Neural crest cell (in vitro differentiated cells): Measurements from ENCODE around the gene COL16A1. TPM values are rescaled to one million over a fixed set of nuclear protein-coding genes. Genes with fewer than 3 reads are reported as not detected.

ENCODE experiments used
- DNase-seq: peaks from one replicate; pipeline ENCODE4 v3.0.0; 2021; ENCODE audit warnings: low read depth, mixed read lengths, low spot score
- H3K27ac Mint-ChIP-seq: one replicate; pipeline ENCODE4 v1.8.0; 2021; ENCODE audit warnings: mild to moderate bottlenecking, mixed read lengths; ENCODE audit not compliant: unreplicated experiment
- H3K27me3 Mint-ChIP-seq: 2 replicates; pipeline ENCODE4 v1.8.0; 2021; ENCODE audit warnings: low read depth, mild to moderate bottlenecking, mixed read lengths
- H3K36me3 Mint-ChIP-seq: 2 replicates; pipeline ENCODE4 v1.8.0; 2021; ENCODE audit warnings: low read depth, mild to moderate bottlenecking, mixed read lengths
- H3K4me1 Mint-ChIP-seq: 2 replicates; pipeline ENCODE4 v1.8.0; 2021; ENCODE audit warnings: mixed read lengths
- H3K4me3 Mint-ChIP-seq: one replicate; pipeline ENCODE4 v1.8.0; 2021; ENCODE audit warnings: mild to moderate bottlenecking, mixed read lengths
- H3K9me3 Mint-ChIP-seq: 2 replicates; pipeline ENCODE4 v1.8.0; 2021; ENCODE audit warnings: mixed read lengths
- CTCF ChIP-seq: fragments of 200-600 bp; sonication (generic); conservative IDR thresholded peaks from 2 replicates; pipeline ENCODE4 v1.5.0; 2021; ENCODE audit warnings: antibody characterized with exemption, mild to moderate bottlenecking
- total RNA-seq: library from RNA; stranded (reverse); gene quantifications from 2 replicates; pipeline ENCODE4 v1.2.1, GENCODE V29; 2021

Gene COL16A1
- total RNA-seq, 1 donor from 2014 or later = 0.72 TPM

GRCh38 chr1:31607360-31607759, 96.5 kb downstream of the COL16A1 start:
- H3K9me3 Mint-ChIP-seq = no peaks in the 10 kb centered on the region
- no peaks in the 10 kb centered on the region for H3K4me1 Mint-ChIP-seq
- H3K36me3 Mint-ChIP-seq = no peaks in the 10 kb centered on the region
- H3K27me3 Mint-ChIP-seq = peaks cover 14% of the 10 kb centered on the region
- H3K27ac Mint-ChIP-seq = no peak overlapping the region
- no peak overlapping the region for H3K4me3 Mint-ChIP-seq
- no peak for TF ChIP-seq CTCF
- DNase-seq = no peak

- TF ChIP-seq CTCF = no peak
- Mint-ChIP-seq H3K36me3 (no peaks in the 10 kb centered on the region), H3K4me1 (no peaks in the 10 kb centered on the region), H3K27ac (no peak overlapping the region), H3K9me3 (no peaks in the 10 kb centered on the region), H3K27me3 (peaks cover 11% of the 10 kb centered on the region), H3K4me3 (no peak overlapping the region)
- DNase-seq = no peak
Observed at GRCh38 chr1:31605908-31606427, 97.8 kb downstream of the COL16A1 start.

Other genes starting within 250 kb of the COL16A1 start
- gene TINAGL1, start 127.5 kb downstream of the COL16A1 start, total RNA-seq = not detected in 2 replicates
- gene HCRTR1, start 86.3 kb downstream of the COL16A1 start, total RNA-seq = 0.23 TPM in 1 of 2 replicates, not detected in the other
- 49.0 and 52.4 TPM in 2 replicates for gene PEF1, start 59.1 kb downstream of the COL16A1 start, total RNA-seq
- gene ADGRB2, start 60.3 kb upstream of the COL16A1 start, total RNA-seq = 17.8 and 18.8 TPM in 2 replicates
- 0.56 and 0.61 TPM in 2 replicates for gene SPOCD1, start 112.0 kb upstream of the COL16A1 start, total RNA-seq
- 189 and 190 TPM in 2 replicates for gene PTP4A2, start 234.4 kb upstream of the COL16A1 start, total RNA-seq